ENCODE results near the gene TXLNG. TPM values are rescaled to one million over a fixed set of nuclear protein-coding genes. Genes with fewer than 3 reads are reported as not detected.

TXLNG gene
- total RNA-seq, 1 experiment from 2014 or later: 10.2 TPM

DNA sequence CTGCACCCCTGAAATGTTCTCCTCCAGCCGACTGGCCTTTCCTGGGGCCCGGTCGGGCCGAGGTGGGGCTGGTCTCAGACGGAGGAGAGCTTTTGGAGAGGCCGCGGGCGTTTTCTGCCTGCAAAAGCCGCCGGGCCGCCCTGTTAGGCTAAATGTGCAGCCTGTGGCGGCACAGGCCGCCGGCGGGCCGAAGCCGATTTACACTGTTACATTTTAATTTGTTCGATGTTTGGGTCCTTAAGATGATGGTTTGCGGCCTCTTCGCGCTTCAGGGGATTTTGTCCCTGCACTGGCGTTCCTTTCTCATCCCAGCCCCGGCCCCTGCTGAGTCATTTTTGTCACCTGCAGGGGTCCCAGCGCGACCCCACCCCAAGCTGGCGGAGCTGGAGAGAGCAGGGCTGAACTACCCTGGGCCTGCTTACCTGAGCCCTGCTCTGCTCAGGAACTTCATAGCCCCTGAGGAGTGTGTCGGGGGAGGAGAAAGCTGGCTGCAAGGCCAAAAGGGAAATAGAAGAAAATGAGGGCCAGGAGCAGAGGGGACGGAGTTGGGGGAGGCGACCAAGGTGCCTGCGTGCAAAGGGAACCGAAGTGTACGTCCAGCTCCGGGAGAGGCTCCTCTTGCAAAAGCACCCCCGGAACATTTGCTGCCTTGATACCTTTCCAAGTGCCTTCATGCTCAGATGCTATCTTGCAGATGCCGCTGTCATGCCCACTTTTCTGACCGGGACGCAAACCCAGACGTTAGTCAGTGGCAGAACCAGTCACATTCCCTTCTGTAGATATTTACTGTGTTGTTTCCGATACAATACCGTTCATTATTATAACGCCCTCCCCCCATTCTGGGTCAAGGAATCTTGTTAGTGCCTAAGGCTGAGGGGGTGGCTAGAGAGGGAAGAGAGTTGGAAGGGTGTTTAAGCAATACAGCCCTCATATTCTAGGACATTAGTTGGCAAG, 84.9 kb downstream of the TXLNG start:
- DNase-seq (ENCODE audit: low read depth, low spot score): no peak
- POLR2A ChIA-PET: no interaction called here
- CTCF ChIA-PET: no interaction called here

DNA sequence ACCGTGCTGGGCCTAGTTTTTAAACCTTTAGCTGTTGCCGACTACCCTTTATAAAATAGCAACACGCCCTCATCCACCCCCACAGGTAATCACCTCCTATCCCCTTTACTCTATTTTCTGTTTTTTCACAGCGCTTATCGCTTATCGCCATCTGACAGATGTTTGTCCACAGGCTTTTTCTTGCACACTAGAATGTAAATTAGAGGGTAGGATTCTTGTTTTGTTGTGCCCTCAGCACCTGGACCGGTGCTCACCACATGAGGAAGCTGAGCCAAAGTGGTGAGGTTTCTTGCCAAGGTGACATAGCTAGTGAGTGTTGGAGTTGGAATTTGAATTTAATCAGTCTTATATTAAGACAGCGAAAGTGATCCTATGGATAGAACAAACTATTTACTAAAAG, 86.8 kb downstream of the TXLNG start:
- no peak for ATAC-seq
- H3K27me3 ChIP-seq (ENCODE audit: control insufficient read depth, insufficient read depth, low read length): no peaks in the 10 kb centered on the region
- no peak overlapping the region for H3K27ac ChIP-seq (ENCODE audit: low read length)
- ChIA-PET CTCF (no interaction called here), POLR2A (no interaction called here)
- no TSS peak for BruUV-seq (replicated peaks)
- DNase-seq (ENCODE audit: low read depth, low spot score): no peak
- no peaks in the 10 kb centered on the region for H3K9me3 ChIP-seq (ENCODE audit: control insufficient read depth, insufficient read depth, low read depth, low read length)
- no peaks in the 10 kb centered on the region; the same call in 1 of the 2 replicates for H3K36me3 ChIP-seq (ENCODE audit: control insufficient read depth, insufficient read depth, low read length)
- H3K4me1 ChIP-seq (ENCODE audit: control insufficient read depth, insufficient read depth, low read length): no peaks in the 10 kb centered on the region; the same call in 1 of the 2 replicates
- in situ Hi-C loops (cut with HindIII; ENCODE audit: low pct_unique_long_range_greater_than_20kb, low sequenced_read_pairs): no loop called here
- TF ChIP-seq TCF7L2 (IDR thresholded peaks at IDR 0.05; ENCODE audit: low read depth, low read length) (no peak), SIN3A (IDR thresholded peaks at IDR 0.05; ENCODE audit: borderline replicate concordance, insufficient read depth, low read depth, low read length) (no peak), POLR2AphosphoS5 (IDR thresholded peaks at IDR 0.05; ENCODE audit: low read depth, low read length) (no peak)
- intact Hi-C loops (cut with micrococcal nuclease; ENCODE audit: unreplicated experiment): no loop called here
- no peak overlapping the region for H3K4me3 ChIP-seq (ENCODE audit: low read depth in 2 of 2, low read length in 2 of 2)

More for the DNA sequence above, 84.9 kb downstream of the TXLNG start:
- in situ Hi-C loops (cut with HindIII; ENCODE audit: low pct_unique_long_range_greater_than_20kb, low sequenced_read_pairs) (no loop called here), intact Hi-C loops (cut with micrococcal nuclease; ENCODE audit: unreplicated experiment) (no loop called here)
- Histone ChIP-seq H3K4me3 (ENCODE audit: low read depth in 2 of 2, low read length in 2 of 2) (peak overlapping the region; percentile 47 to 60), H3K36me3 (ENCODE audit: control insufficient read depth, insufficient read depth, low read length) (no peaks in the 10 kb centered on the region; the same call in 1 of the 2 replicates), H3K27ac (ENCODE audit: low read length) (peak overlapping the region; percentile 59), H3K4me1 (ENCODE audit: control insufficient read depth, insufficient read depth, low read length) (no peaks in the 10 kb centered on the region; the same call in 1 of the 2 replicates), H3K9me3 (ENCODE audit: control insufficient read depth, insufficient read depth, low read depth, low read length) (no peaks in the 10 kb centered on the region), H3K27me3 (ENCODE audit: control insufficient read depth, insufficient read depth, low read length) (no peaks in the 10 kb centered on the region)
- TF ChIP-seq SIN3A (IDR thresholded peaks at IDR 0.05; ENCODE audit: borderline replicate concordance, insufficient read depth, low read depth, low read length) (no peak), POLR2AphosphoS5 (IDR thresholded peaks at IDR 0.05; ENCODE audit: low read depth, low read length) (no peak), TCF7L2 (IDR thresholded peaks at IDR 0.05; ENCODE audit: low read depth, low read length) (no peak)
- TF ChIP-seq, protein P1, sequence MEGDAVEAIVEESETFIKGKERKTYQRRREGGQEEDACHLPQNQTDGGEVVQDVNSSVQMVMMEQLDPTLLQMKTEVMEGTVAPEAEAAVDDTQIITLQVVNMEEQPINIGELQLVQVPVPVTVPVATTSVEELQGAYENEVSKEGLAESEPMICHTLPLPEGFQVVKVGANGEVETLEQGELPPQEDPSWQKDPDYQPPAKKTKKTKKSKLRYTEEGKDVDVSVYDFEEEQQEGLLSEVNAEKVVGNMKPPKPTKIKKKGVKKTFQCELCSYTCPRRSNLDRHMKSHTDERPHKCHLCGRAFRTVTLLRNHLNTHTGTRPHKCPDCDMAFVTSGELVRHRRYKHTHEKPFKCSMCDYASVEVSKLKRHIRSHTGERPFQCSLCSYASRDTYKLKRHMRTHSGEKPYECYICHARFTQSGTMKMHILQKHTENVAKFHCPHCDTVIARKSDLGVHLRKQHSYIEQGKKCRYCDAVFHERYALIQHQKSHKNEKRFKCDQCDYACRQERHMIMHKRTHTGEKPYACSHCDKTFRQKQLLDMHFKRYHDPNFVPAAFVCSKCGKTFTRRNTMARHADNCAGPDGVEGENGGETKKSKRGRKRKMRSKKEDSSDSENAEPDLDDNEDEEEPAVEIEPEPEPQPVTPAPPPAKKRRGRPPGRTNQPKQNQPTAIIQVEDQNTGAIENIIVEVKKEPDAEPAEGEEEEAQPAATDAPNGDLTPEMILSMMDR (IDR thresholded peaks at IDR 0.05): no peak
- TF ChIP-seq, protein P2, sequence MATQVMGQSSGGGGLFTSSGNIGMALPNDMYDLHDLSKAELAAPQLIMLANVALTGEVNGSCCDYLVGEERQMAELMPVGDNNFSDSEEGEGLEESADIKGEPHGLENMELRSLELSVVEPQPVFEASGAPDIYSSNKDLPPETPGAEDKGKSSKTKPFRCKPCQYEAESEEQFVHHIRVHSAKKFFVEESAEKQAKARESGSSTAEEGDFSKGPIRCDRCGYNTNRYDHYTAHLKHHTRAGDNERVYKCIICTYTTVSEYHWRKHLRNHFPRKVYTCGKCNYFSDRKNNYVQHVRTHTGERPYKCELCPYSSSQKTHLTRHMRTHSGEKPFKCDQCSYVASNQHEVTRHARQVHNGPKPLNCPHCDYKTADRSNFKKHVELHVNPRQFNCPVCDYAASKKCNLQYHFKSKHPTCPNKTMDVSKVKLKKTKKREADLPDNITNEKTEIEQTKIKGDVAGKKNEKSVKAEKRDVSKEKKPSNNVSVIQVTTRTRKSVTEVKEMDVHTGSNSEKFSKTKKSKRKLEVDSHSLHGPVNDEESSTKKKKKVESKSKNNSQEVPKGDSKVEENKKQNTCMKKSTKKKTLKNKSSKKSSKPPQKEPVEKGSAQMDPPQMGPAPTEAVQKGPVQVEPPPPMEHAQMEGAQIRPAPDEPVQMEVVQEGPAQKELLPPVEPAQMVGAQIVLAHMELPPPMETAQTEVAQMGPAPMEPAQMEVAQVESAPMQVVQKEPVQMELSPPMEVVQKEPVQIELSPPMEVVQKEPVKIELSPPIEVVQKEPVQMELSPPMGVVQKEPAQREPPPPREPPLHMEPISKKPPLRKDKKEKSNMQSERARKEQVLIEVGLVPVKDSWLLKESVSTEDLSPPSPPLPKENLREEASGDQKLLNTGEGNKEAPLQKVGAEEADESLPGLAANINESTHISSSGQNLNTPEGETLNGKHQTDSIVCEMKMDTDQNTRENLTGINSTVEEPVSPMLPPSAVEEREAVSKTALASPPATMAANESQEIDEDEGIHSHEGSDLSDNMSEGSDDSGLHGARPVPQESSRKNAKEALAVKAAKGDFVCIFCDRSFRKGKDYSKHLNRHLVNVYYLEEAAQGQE (IDR thresholded peaks at IDR 0.05; ENCODE audit: insufficient read depth in 1 of 2, low read depth in 2 of 2, low read length in 1 of 2): no peak
- ATAC-seq: peak; percentile 29
- no TSS peak for BruUV-seq (replicated peaks)

All from Panc1 (cell line).